A549 (cell line): ENCODE data around the gene GRM6.

ENCODE experiments used
- CTCF ChIP-seq: fragments of >200 bp; sonication (Bioruptor Twin); formaldehyde crosslinking; IDR thresholded peaks from 3 replicates; pipeline ENCODE4 v1.5.1; 2016
- JUN ChIP-seq, 2 experiments: fragments of >200 bp; sonication (Bioruptor Twin); formaldehyde crosslinking; IDR thresholded peaks; 2 replicates in 1 of 2; 3 replicates in 1 of 2; pipeline ENCODE4 v1.6.1; 2016 to 2017
- POLR2A ChIP-seq: IDR thresholded peaks from 2 replicates; pipeline ENCODE4 v1.6.1; 2012; ENCODE audit warnings: mild to moderate bottlenecking, low read length
- RARB ChIP-seq: fragments of 250-450 bp; sonication (Bioruptor Pico); IDR thresholded peaks from 2 replicates; pipeline ENCODE4 v1.8.0; 2021; ENCODE audit warnings: mild to moderate bottlenecking, moderate library complexity

GRCh38 chr5:178931846-178932760 is 63.0 kb downstream of the GRM6 start:
- TF ChIP-seq CTCF = no peak
- TF ChIP-seq RARB (CRISPR knock-in tag) = no peak
- no peak for TF ChIP-seq POLR2A
- TF ChIP-seq JUN (IDR thresholded peaks at IDR 0.05) = no peak
